SH-SY5Y (cell line): ENCODE measurements around the gene PLK5.

Experiments
- GATA2 ChIP-seq: IDR thresholded peaks from 2 replicates; pipeline ENCODE4 v1.6.1; 2011; ENCODE audit warnings: mild to moderate bottlenecking, low read depth, low read length
- GATA3 ChIP-seq: IDR thresholded peaks from 2 replicates; pipeline ENCODE4 v1.6.1; 2011; ENCODE audit warnings: low read depth, mild to moderate bottlenecking, low read length, moderate library complexity

The PLK5 gene

GRCh38 chr19:1496714-1497577 lies 26.9 kb upstream of the PLK5 start:
- TF ChIP-seq GATA2 (no peak), GATA3 (no peak)

GRCh38 chr19:1497578-1498235 lies 26.2 kb upstream of the PLK5 start:
- no peak for TF ChIP-seq GATA2
- TF ChIP-seq GATA3, result no peak

GRCh38 chr19:1501200-1501595 lies 22.7 kb upstream of the PLK5 start:
- TF ChIP-seq GATA2, result no peak

GRCh38 chr19:1502433-1503088 lies 21.3 kb upstream of the PLK5 start:
- TF ChIP-seq GATA3 (no peak), GATA2 (no peak)

- TF ChIP-seq GATA3 (no peak), GATA2 (no peak)
Measured at GRCh38 chr19:1503089-1503924, 20.6 kb upstream of the PLK5 start.

- TF ChIP-seq GATA3 (no peak), GATA2 (no peak)
Measured at GRCh38 chr19:1503925-1504773, 19.7 kb upstream of the PLK5 start.

GRCh38 chr19:1505012-1505411 lies 18.9 kb upstream of the PLK5 start:
- TF ChIP-seq GATA3 (no peak), GATA2 (no peak)

- TF ChIP-seq GATA3 (no peak), GATA2 (no peak)
Measured at GRCh38 chr19:1505991-1506881, 17.6 kb upstream of the PLK5 start.

- no peak for TF ChIP-seq GATA2
- TF ChIP-seq GATA3, result no peak
Measured at GRCh38 chr19:1507192-1507660, 16.7 kb upstream of the PLK5 start.

GRCh38 chr19:1507763-1508506 lies 15.9 kb upstream of the PLK5 start:
- TF ChIP-seq GATA2 (no peak), GATA3 (no peak)

- no peak for TF ChIP-seq GATA3
Measured at GRCh38 chr19:1508507-1508856, 15.4 kb upstream of the PLK5 start.
